ENCODE data around the gene RBM17.

Gene RBM17

GRCh38 chr10:6052247-6053221 is 36.3 kb upstream of the RBM17 start:
- TF ChIP-seq CTCF (IDR thresholded peaks at IDR 0.05; ENCODE audit: low read depth, low read length, missing control alignments), result no peak
- no peak for DNase-seq (ENCODE audit: extremely low read depth, low read depth)
- H3K4me3 ChIP-seq (replicated peaks; ENCODE audit: low read depth, low read length), result no peak overlapping the region

- TF ChIP-seq CTCF (IDR thresholded peaks at IDR 0.05; ENCODE audit: low read depth, low read length, missing control alignments), result no peak
- no peak for DNase-seq (ENCODE audit: extremely low read depth, low read depth)
- H3K4me3 ChIP-seq (replicated peaks; ENCODE audit: low read depth, low read length), result no peak overlapping the region
Measured at GRCh38 chr10:6053303-6053702, 35.5 kb upstream of the RBM17 start.

DNA sequence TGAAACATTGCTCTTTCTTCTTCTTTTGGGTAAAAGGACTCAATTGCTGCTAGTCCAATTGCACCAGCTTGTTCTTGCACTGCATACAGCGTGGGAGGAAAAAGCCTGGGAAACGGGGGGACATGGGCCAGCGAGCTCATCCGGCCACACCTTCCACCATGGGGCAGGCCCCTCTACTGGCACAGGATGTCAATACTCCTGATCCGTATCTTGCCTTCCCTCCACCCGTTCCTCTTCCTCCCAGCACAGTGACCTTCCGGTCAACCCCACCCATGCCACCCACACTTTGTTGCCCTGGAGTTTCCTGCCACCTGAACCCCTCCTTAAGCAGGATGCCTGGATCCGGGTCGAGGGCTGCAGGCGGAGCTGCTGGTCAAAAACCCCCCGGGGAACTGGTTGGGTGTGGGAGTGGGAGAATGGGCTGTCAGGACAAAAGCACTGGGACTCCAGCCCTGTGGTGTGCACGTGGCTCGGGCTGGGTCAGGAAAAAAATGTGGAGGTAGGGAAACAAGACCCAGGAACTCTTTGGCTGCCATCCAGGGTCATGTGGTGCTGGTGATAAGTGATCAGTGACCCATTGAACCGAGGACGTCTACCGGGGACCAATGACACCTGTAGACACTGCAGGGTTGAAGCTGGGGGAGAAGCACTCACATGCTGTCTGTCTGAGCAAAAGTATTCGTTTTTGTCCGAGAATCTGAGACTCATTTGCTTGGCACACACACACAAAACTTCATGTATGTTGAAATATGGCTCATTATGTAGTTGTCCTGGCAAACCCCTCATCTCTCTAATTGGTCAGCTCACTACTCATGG is 34.8 kb upstream of the RBM17 start:
- no peak for DNase-seq (ENCODE audit: extremely low read depth, low read depth)
- no peak overlapping the region for H3K4me3 ChIP-seq (replicated peaks; ENCODE audit: low read depth, low read length)
- TF ChIP-seq CTCF (IDR thresholded peaks at IDR 0.05; ENCODE audit: low read depth, low read length, missing control alignments), result no peak

GRCh38 chr10:6054884-6055283 is 34.0 kb upstream of the RBM17 start:
- no peak overlapping the region for H3K4me3 ChIP-seq (replicated peaks; ENCODE audit: low read depth, low read length)
- no peak for TF ChIP-seq CTCF (IDR thresholded peaks at IDR 0.05; ENCODE audit: low read depth, low read length, missing control alignments)
- DNase-seq (ENCODE audit: extremely low read depth, low read depth), result no peak

DNA sequence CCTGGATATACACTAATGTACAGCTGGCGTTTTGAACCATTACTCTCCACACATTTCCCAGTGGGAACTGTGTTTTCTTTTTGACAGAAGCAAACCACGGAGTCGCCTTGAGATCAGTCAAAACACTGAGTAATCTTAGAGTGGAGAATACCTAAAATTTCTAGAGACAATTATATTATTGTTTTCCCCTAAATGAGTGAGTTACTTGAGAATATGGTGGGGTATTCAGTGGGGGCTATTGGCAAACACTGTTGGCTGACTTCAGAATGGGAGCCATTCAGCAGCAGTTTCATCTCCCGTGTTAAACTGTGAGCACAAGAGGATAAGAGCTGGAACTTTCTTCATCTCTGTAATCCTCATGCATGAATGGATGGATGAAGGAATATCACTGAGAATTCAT is 32.9 kb upstream of the RBM17 start:
- no peak overlapping the region for H3K4me3 ChIP-seq (replicated peaks; ENCODE audit: low read depth, low read length)
- TF ChIP-seq CTCF (IDR thresholded peaks at IDR 0.05; ENCODE audit: low read depth, low read length, missing control alignments), result no peak
- DNase-seq (ENCODE audit: extremely low read depth, low read depth), result no peak

GRCh38 chr10:6056411-6057135 is 32.3 kb upstream of the RBM17 start:
- DNase-seq (ENCODE audit: extremely low read depth, low read depth), result no peak
- H3K4me3 ChIP-seq (replicated peaks; ENCODE audit: low read depth, low read length), result no peak overlapping the region
- no peak for TF ChIP-seq CTCF (IDR thresholded peaks at IDR 0.05; ENCODE audit: low read depth, low read length, missing control alignments)
